CD4-positive, alpha-beta T cell treated with Interleukin-21 for 1 hour (primary cell): ENCODE results near the gene DCST2.

Experiments used
- DNase-seq: peaks from one replicate; pipeline ENCODE4 v3.0.0-alpha.2; 2020

The DCST2 gene

DNA sequence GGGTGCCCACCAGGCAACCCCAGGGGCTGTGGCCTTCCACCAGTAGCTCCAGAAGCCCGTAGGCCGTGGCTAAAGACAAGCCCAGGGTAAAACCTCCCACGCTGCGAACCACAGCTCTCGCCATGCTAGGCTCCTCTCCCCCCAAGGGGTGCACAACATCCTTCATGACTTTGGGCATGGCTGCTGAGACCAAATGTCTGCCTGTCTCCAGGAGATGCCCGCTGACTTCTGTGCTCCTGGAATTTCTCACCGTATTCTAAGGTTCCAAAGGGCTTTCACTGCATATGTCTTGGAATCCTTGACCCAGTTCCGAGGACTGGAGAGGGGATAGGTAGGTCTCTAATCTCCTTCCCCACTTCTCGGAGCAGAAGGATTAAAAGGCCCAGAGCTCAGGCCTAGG, at the start of gene DCST2, which contains the start of gene DCST1:
Gene DCST2 (minus strand): TSS at position 258 of the 400 bp plus-strand sequence. CDS start 80 bp downstream, at position 178.
Gene DCST1 (plus strand): TSS at position 301 of the 400 bp plus-strand sequence. CDS start 213 bp downstream, outside the sequence.
- DNase-seq: no peak

DNA sequence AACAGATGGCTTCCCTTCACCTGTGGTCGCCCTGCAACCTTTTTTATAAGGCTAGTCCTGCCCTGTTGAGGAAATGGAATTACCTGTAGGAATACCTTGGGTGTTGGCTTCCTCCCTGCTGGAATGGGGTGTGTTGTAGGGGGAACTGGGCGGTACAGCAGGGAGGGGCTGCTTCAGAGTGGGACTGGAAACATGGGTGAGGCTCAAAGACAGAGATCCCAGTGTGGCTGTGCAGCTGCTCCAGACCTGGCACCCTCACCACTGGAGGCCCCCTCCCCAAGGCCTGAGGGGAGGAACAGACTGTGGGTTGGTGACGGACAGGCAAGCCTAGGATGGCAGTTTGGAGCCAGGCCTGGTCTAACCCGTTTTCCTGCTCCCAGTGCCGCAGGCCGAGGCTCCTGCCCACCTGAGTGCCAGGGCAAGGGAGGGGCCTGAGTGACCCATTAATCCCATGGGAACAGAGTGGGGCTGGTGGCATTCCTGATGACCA, 49.5 kb upstream of the DCST2 start:
- no peak for DNase-seq

DNA sequence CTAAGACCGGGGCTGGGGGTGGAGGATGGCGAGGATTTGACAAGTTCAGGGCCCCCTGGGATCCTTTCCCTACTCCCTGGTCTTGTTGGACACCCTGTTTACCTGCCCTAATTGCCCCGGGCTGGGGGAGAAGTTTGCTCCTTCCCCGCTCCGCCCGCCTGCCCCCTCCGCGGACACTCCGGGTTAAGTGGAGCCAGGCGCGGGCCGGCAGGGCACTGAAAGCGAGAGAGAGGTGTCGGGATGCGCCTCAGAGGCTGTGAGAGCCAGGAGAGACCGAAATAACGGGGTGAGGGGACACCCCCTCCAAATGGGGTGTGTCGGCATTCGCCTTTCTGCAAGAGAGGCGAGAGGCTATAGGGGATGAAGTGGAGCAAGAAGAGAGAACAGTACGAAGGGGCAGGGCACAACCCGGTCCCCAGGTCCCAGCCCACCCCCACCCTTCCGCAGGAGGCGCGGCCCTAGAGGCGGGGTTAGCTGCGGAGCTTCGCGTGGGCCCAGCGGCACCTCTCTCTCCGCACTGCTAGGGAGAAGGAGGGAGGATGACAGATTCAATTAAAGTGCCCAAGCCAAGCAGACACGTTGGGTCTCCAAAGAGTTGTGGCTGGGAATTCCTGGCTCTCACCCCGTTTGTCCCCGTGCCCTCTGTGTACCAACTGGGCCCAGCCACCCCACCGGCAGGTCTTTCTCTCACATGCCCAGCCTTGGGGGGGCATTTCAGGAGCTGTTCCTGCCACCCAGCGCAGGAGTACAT, 48.9 kb upstream of the DCST2 start:
- DNase-seq: no peak

DNA sequence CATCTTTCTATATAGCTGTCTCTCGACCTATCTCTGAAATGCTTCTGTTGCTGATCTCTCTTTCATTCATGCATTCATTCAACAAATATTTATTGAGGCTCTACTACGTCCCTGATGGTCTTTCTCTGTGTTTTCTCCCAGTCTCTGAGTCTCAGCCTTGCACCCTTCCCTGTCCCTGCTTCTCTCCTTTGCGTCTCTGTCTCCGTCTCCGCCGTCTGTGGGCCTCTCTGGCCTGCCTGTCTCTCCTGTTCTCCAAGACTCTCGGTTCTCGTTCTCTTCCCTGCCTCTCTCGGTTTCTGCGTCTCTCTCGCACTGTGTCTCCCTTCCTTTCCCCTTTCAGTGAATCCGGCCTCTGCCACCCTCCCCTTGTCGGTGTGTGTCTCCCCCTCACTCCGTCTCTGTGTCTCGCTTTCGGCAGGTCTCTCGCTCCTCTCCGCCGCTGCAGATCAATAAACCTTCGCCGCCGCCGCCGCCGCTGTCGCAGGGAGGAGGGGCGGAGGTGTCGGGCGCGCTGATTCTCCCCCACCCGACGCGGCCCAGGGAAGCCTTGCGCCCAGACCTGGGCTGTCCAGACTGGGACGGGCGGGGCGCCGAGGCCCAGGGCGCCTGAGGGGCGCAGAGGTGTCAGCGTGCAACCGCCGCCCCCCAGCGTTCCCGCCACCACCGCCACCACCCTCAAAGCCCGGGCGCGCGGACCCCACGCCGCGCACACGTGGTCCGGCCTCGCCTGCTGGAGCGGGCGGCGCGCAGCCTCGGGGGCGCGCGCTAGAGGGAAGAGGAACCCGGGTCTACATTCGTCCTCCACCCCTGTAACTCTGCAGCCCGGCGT, 48.1 kb upstream of the DCST2 start:
- no peak for DNase-seq

DNA sequence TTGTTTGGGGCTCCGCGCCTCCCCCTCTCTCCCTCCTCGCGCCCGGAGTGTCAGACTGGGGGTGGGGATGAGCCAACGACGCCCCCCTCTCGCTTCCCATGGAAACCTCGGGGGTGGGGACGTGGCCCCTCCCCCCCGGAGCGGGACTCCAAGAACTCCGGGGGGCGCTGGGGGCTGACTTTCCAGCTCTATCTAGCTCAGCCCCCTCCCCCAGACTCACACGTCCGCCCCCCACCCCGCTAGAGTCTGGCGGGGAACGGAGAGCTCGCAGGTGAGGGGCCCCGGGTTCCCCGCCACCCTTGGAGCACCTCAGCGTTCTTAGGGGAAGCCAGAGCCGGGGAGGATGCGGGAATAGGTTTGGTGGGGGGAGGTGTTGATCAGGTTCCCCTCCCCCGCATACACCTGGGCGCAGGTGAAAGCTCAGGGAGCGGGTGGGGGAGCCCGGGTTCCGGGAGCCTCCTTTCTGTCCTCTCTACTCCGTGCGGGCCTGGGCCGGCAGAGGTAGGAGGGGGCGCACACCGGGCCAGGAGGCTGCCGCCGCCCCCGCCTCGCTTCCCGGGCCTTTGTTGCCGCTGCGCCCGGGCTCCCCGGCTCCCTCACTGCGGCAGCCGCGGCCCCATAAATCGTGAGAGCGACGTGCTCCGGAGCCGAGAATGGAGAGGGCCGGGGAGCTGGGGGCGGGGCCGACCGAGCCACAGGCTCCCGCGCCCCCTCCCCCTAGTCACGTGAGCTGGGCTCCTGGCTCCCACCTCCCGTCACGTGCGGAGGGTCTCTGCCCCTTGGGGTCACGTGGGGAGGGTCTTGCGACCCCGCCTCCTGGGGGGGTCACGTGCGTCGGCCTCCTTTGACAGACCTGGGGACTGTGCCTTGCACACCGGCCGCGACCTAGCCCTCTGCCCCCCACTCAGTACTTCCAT, 47.0 kb upstream of the DCST2 start:
- DNase-seq: peak; percentile 46

DNA sequence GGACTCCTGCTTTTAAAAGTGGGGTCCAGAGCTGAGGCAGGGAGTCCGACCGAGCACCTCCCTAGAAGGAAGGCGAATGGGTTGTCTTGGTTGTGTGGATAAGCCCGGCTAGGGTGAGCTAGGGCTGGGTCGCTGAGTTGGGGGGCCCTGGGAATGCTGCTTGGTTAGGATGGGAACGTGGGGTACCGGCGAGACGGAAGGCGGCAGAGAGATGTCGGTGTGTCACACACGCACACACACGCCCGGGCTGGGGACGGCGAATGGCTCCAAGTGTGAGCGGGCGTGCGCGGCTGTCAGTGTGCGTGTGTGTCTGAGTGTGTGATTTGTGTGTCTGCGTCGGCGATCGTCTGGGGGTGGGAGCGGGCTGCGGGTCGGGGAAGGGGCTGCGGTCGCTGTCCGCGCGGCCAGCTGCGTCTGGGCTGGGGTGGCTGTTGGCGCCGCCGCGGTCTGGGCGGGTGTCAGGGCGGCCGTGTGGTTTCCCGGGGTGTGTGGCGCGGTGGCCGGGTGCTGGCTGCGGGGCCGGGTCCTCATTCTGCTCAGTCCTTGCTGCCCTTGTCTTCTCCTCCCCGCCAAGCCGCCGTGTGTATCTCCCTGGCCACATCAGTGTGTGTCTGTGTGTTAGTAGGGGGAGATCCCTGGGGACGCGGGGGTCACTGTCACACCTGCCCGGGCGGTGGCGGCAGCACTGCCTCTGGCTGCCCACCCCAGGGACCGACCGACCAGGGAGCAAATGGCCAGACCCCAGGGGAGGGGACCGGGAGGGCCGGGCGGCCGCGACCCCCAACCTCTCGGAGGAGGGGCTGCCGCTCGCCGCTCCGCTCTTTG, 46.1 kb upstream of the DCST2 start:
- DNase-seq: no peak

DNA sequence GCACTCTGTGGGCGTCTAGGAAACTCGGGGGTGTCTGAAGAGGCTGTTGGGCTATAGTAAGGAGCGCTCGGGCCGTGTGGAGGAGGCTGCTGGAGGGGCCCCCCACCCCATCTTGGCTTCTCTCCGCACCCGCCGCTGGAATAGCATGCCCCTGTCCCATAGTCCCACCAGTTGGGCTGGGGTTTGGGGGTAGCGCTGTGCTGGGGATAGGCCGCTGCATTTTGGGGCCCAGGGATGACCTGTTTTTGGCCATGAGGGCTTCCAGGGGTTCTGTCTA, 45.6 kb upstream of the DCST2 start:
- DNase-seq: no peak

DNA sequence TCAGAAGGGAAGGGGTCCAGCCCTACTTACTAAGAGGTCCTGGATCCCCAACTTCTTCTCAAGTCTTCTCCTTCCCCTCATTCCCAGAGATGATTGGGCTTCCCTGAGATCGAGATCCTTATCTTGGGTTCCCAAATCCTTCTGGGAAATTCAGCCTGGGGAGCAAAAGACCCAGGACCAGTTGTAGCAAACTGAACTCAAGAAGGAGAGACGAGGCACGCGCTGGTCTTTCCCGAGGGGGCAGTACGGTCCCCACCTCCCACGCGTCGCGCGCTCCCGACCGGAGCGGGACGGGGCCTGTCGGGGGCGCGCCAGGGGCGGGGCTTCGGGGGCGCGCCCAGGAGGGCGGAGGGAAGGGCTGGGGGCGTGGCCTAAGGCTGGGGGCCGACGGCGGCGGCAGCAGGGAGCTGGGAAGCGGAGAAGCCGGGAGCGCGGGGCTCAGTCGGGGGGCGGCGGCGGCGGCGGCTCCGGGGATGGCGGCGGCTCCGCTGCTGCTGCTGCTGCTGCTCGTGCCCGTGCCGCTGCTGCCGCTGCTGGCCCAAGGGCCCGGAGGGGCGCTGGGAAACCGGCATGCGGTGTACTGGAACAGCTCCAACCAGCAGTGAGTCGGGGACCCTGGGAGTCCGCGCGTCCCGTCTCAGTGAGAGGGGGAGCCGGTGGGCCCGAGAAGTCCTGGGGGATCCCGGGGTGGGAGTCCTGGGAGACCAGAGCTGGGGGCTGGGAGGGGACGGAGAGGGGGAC, 45.1 kb upstream of the DCST2 start, which contains the start of gene EFNA3:
Gene EFNA3 (plus strand): TSS at position 369 of the 741 bp plus-strand sequence. CDS start 105 bp downstream, at position 474.
- peak; percentile 76 for DNase-seq

DNA sequence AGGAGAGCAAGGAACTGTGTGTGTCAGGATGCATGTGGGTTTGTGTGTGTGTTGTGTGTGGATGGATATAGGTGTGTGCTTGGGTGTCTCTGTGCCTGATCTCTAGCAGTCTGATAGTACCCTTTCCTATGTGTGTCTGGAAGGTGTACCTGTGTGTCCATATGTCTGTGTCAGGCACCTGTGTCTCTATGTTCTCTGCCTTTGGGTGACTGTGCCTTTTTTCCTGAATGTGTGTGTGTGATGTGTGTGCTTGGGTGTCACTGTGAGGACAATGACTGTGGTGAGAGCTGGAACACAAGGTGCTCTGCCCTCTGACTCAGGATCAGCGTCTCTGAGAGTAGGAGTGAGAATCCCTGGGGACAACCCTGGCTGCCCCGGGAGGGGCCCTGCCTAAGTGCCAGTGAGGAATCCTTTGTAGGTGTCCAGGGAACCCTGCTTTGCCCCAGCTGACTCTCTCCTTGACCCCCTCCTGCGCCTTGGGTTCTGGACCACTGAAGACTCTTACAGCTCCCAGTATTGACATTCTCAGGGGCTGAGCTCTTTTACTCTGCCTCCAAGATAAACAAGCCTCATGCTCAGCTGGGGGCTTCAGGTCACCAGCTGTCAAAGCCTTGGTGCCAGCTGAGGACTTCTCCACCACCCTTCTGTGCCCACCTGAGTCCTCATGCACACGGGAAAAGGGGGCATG, 44.3 kb upstream of the DCST2 start:
- no peak for DNase-seq

DNA sequence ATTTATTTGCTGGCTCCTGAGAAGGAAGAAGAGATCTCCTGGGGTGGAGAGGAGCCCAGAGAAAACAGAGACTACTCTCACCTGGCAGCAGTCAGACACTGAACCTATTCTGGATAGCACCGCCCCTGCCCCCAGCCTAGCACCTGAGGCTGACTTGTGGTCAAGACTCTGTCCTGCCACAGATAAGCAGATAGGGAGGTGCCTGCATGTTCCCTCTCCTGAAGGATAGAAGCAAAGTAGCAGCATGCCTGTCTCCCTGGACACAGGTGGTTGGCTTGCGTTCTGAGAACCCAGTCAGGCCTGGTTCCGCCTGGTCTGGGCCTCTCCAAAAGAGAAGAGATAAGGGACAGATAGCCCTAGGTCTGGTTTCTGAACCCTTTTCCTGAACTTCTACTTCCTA, 43.8 kb upstream of the DCST2 start:
- DNase-seq: no peak

DNA sequence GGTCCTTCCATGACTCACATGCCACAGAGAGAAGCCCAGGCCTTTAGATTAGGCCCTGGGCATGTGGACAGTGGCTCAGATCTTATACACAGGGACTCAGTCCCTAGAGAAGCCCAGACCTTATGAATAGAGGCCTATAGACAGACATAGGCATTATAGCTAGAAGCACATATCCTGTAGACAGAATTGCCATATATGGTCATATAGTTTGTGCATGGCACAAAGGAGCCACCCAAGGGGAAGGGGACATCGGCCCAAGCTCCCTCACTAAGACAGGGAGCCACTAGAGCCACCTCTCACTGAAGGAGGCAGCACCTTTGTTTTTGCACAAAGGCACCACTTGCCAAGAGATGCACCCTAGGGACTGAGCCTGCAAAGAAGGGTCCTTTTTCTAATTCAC, 42.8 kb upstream of the DCST2 start:
- no peak for DNase-seq

DNA sequence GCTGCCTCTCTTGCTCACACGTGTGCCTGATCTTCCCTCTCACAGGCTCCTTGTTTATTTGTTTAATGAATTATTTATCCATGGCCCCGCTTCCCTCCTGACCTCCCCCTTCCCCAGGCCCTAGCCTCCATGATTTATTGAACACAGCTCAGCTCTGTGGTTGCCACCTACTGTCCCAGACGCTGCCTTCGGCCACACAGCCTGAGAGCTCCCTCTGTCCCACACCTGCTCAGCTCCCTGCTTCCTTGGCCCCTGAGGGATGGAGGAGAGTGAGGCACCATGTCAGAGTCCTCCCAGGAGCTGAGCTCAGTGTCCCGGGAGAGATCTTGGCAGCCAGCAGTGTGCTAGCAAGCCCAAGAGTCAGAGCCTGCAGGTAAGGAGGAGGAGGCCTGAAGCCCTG, 42.0 kb upstream of the DCST2 start:
- no peak for DNase-seq

DNA sequence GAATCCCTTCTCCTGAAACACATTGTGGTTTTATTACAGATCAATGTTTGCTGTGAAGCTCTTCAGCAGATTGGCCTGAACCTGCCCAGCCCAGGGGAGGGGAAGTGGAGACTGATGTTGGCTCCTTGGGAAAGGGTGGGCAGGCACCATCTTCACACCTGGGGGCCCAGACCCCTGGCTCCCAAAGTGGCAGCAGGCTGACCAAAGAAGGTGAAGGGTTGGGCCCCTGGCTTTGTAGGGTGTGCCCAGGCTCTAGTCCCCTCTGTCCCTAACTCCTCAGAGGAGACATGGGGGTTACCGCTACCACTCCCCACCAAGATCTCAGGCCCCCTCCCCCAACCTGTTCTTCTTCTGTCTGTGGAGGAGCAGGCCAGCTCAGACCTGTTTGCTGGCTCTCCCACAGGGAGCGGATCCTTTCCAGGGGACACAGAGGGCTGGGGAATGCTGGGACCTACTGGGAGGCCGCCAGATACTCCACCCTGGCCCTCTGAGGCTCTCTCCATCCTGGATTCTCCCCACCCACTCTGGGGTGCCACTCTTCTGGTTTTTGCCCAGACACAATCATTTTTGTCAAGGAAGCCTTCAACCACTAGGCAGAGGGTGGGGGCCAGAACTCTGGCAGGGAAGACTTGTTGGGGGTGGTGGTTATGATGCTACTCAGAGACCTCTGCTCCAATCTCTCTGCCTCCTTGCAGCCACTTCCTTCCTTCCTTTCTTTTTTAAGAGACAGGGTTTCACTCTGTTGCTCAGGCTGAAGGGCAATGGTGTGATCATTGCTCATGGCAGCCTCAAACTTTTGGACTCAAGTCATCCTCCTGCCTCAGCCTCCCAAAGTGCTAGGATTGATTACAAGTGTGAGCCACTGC, 40.0 kb upstream of the DCST2 start:
- no peak for DNase-seq

DNA sequence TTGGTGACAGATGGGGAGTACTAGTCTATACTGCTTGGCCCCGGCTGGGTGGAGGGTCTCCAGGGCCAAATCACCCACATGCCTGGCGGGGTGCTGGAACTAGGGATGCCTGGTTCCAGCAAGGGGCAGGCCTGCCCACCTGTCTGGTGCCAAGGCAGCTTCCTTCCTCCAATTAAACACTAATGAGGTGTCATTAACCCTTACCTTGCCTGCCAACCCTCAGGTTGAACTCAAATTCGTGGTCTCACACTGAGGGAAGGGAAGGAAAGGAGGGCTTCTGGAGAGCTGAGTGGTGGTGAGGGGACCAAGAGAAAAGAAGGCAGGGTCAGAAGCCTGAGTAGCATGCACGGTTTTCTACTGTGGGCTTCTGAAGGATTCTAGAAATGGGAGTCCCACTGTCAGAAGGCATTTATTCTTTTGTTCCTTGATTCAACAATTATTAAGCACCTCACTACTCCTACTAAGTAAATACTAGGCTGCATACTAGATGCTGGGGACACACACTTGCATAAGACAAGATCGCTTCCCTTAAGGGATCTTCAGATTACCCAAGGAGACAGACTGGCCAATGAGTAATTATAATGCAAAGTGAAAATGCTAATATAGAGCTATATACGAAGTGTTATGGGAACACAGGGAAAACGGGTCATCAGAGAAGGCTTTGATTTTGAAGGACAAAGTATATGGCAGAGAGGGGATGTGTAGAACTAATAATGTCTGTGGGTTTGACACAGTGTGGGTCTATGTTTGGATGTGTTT, 39.1 kb upstream of the DCST2 start:
- DNase-seq: no peak

DNA sequence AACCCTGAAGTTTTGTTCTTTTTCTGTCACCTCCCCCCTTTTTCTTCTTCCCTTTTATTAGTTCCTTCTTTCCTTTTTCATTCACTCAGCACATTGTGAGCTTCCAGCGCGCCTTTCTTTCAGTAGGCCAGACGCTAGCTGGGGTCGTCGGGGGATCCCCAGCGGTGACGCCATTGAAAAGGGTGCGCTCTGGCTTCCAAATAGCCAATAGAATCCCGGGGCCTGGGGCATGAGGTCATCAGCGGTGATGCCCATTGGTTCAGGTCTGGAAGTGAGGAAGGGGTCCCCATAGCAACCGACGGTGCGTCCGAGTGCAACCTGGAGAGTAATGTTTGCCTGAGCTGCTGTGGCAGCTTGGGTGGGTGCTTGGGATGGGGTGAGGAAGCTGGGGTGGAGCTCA, 38.1 kb upstream of the DCST2 start:
- no peak for DNase-seq

DNA sequence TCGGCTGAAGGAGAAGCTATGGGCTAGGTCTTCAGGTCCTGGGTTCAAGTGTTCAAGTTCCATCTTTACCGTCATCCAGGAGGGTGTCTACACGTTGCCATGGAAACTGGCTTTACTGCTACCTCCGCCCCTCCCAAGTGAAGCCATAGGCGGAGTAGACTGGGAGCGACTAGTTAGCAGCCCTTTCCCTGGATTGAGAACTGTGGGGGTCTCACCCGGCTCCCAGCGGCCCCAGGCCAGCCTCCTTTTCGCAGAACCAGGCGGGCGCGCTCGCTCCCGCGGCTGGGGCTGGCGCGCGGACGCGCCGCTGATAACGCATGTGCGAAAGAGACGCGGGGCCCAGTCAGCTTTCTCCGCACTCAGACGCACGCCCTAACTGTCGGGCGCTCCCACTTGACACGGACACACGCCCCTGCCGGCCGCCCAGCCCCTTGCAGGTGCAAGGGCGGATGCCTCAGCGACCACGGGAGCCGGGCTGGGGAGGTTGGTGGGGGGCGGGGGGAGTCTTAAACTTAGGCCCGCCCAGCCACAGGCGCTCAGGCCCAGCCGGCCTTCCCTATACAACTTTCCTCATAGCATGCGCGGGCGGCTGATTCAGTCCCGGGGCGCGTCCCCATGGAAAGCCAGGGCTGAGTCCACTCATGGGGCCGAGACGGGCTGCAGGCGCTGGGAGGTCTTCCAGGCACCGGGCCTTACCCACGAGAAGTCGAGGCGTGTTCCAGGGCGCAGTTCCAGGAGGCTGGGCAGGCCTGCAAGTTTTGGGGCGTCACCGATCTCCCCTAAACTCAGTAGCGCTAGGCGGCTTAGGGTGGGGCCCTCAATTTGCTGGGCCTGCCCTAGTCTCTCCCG, 37.4 kb upstream of the DCST2 start:
- DNase-seq: peak; percentile 83

DNA sequence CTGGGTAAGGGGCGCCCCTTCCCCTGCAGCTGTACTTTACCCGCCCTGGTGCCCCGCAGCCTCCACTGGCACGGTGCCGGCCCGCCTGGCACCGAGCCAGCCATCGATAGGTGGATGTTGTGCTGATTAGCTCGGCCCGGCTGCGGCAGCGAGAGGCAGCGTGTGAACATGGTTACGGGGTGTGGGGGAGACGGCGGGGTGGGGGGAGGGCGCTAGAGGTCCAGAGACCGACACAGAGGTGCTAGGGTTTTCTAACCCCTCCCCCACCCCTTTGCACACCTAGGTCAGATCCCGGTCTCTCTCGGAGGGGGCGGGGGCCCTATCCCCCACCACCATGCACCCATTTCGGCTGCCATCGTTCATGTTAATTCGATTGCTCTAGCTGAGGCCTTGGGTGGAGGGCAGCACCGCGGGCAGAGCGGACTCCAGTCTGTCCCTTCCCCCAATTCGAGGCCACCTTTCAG, 36.6 kb upstream of the DCST2 start:
- no peak for DNase-seq
